D341Med (cell line): ENCODE results near the gene CLEC2L.
A peak's percentile ranks its signal among the peaks of the same experiment; 100 is the strongest.

Experiments used
- DNase-seq: peaks from one replicate; pipeline ENCODE4 v3.0.0; 2012; ENCODE audit warnings: low spot score

Gene CLEC2L

DNA sequence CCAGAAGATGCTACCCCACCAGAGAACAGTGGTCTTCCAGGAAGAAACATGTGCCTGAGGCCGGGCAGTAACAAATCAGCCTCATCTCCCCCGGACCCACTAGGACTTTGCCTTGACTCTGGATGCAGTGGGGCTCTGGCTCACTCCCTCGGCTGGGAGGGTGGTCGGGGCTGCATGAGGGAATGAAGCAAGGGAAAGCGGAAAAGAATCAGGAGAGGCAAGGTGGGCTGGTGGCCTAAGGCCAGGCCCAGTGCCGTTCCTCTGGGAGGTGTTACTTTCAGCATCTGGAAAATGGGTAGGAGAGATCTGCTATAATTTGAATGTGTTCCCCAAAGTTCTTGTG is 51.8 kb downstream of the CLEC2L start:
- no peak for DNase-seq

DNA sequence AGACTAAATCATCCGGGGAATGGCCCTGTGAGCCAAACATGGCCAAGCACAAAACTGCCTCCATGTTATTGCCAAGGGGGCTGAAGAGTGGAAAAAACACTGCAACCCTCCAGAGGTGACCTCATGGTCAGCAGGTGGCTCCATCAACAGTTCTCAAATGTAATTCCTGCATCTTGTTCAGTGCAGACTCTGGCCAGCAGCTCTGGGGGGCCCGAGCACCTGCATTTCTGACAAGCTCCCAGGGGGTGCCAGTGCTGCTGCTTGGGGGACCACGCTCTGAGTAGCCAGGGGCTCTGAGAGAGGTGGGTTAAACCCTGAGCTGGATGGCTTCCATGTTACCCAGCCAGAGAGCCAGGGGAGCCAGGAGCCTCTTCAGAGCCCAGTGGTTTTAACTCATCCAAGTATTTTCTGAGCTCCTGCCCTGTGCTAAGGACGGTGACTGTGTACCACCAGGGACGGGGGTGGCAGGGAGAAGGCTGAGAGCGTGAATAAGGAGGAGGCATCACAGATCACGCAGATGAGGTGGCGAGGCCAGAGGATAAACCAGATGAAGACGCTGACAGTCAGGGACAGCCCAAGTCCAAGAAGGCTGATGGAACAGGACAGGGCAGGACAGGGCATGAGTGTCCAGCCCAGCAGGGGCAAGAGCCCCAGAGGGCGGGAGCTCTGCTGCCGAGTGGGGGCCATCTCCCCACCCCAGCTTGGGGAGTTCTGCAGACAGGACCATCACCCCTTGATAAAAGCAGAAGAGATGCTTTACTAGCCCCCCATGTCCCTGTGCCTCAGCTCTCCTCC is 52.9 kb downstream of the CLEC2L start:
- peak; percentile 10 for DNase-seq

DNA sequence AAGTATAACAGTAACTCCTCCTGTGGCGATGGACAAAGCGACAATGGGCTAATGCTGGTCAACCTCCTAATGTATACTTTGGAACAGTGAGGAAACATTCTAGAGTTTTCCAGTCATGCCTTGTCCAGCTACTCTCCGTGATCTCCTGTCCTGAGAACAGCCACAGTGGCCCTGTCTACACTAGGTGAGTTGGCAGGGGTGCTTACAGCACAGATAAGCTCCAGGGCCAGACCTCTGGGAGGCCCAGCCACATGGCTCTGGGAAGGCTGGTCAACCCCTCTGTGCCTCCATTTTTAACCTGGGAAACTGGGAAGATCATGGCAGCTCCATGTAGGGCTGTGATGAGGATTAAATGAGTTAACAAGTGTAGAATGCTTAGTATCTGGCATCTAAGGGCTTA is 57.0 kb downstream of the CLEC2L start:
- peak; percentile 11 for DNase-seq

DNA sequence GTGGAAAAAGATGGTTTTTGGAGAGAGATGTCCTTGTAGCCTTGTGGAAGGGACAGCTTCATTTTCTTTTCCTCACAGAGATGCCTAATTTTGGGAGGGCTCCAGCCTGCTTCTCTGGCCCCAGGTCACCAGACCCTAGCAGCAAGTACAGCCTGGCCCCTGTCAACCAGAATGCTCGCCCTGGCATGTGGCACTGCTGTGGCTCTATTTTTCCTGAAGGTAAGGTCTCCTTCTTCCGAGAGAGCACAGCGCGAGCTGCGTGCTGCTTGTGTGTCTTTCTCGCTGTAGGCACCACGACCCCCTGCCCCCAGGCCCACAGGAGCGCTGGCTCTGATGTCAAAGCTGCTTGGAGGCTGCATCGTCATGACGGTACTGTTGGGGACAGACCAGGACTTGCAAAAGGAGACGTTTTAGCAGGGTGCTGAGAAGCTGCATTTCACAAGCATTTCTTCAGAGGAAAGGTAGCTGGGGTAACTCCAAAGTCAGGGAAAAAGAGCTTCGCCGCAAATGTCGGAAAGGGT is 58.7 kb downstream of the CLEC2L start:
- DNase-seq: peak; percentile 6

DNA sequence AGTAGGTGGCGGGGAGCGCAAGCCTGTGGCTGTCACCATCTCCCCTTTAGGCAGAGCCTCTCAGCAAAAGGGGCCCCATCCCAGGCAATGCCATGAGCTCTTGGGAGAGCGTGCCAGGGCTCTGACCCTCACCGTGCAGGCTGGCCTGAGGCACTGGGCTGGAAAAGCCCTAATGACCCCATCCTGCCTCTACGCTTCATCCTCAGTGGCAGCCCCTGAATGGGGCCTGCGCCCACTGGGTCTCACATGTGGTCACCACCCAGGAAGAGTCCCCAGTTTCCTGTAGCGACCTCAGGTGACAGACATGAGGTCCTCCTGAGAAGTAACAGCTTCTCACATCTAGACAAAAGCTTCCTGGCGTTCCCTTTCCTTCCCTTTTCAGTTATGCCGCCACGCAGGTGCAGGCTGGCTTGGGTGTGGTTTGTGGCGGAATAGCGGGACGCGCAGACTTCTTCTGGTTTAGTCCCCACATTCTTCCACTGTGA is 59.2 kb downstream of the CLEC2L start:
- DNase-seq: peak; percentile 14

DNA sequence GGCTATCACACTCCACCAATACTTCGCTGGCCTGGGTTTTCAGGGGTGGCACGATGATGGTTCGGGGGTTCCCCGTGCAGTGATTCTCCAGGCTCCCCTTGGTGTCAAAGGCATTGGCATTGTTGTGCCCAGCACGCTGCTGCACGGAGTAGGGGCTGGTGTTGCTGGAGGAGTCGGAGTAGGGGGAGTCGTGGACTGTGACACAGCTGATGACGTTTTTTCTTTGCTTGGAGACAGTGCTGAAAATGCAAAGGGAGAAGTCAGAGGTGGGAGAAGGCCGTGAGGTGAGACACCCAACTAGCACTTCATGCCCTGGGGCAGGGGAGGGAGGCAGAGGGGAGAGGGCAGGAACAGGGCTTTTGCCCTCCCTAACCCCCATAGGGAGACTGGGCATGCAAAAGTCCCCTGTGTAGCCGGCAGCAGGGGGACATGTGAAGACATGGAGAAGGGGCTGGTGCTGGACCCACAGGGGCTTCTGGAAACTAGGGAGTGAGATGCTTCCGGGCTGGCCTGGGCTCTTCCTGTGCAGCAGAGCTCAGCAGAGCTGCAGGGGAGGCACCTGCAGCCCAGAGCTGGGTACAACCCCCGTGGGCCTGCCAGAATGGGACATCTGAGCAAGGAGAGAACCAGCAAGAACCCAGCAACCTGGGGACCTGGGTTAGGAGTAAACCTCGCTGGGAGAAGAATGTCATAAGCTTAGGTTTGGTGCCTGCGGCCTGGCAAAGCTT is 60.5 kb downstream of the CLEC2L start:
- DNase-seq: peak; percentile 15

DNA sequence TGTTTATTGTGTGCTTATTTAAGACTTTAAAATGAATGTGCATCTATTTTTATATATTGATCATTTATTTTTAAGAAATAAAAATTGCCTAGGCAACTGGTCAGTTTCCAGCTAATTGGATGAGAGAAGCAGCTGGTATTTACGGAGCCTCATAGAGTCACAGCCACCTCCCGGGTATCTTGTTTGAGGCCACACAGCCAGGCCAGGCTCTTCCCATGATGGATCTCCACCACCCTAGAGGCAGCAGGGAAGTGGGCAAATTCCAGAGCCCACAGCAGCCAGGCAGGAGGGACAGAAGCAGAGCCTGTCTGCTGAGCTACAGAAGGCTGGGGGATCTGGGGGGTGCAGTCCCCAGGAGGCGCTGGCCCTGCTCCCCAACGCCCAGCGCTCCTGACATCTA is 61.6 kb downstream of the CLEC2L start:
- no peak for DNase-seq

DNA sequence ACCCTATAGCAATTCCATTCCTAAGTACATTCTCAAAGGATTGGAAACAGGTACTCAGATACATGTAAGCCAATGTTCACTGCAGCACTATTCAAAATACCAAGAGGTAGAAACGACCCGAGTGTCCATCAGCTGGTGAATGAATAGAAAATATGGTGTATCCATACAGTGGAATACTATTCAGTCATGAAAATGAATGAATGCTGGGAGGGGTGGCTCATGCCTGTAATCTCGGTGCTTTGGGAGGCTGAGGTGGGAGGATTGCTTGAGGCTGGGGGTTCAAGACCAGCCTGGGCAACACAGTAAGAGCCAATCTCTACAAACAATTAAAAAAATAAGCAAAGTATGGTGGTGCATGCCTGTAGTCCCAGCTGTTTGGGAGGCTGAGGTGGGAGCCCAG is 62.8 kb downstream of the CLEC2L start:
- no peak for DNase-seq

DNA sequence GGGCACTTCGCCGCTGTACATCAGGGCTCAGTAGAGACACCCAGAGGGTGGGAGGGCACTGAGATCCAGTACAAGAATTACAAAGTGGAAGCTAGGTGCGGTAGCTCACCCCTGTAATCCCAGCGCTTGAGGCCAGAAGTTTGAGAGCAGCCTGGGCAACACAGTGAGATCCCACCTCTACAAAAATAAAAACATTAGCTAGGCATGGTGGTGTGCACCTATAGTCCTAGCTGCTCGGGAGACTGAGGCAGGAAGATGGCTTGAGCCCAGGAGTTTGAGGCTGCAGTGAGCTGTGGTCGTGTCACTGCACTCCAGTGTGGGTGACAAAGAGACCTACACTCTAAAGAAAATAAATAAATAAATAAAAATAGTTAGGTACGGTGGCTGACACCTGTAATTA is 64.0 kb downstream of the CLEC2L start:
- no peak for DNase-seq

DNA sequence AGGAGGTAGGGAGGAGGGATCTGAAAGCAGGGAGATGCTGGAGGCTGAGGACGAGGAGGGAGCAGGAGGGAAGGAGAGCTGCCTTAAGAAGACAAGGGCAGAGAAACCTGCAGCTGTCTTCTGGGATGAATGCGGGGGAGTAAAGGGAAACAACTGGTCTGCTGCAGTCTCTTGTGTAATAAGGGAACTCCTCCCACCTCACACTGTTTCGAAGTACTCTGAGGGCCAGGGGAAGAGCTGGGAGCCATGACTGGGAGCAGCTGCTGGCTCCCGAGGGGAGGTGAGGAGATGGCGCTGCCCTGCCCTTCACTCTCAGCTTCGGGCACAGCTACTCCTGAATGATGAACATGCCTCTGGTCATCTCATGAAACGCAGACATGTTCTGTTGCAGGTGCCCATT is 65.1 kb downstream of the CLEC2L start:
- no peak for DNase-seq

DNA sequence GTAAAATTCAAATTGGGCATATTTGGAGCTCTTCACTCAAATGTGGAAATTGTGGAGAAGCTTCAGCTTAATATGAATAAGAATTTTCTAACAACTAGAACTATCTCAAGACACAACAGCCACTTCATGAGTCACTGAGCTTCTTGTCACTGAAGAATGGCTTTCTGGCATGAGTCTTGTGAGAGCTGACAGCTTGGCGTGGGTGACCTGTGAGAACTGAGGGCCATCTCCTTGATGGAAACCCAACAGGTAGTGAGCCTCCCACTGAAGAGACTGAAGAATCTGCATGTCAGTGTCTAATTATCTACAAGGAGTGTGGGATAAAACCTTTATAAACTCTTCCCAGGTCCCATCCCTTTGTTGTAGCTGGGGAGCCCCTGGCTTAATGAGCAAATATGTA is 66.0 kb downstream of the CLEC2L start:
- no peak for DNase-seq

DNA sequence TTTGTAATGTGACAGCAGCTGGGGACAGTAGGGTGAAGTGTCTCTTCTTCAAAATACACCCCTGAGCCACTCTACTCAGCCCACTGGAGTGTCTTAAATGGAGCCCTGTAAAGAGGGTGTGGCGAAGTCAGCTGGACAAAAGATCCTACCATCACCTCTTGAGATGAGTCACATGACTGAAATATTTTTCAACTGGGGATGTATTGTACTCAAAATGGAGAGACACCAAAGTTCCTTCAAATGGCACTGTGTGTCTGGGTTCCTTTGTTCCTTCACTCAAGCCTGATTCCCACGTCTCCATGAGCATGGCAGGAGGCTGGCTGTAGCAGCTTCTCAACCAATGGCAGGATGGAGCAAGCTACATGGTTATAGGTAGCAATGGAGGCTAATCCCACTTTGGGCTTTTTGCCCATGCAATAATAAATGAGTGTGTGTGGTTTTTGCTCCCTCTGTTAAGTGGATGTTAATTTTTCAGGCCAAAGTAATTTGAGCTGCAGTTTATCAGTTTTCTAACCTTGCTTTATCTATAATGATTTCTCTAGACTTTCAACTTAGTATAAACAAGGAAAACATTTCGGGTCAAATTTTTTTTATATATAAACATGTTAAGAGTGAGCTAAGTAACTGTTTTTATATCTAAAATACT is 68.2 kb downstream of the CLEC2L start:
- DNase-seq: no peak

DNA sequence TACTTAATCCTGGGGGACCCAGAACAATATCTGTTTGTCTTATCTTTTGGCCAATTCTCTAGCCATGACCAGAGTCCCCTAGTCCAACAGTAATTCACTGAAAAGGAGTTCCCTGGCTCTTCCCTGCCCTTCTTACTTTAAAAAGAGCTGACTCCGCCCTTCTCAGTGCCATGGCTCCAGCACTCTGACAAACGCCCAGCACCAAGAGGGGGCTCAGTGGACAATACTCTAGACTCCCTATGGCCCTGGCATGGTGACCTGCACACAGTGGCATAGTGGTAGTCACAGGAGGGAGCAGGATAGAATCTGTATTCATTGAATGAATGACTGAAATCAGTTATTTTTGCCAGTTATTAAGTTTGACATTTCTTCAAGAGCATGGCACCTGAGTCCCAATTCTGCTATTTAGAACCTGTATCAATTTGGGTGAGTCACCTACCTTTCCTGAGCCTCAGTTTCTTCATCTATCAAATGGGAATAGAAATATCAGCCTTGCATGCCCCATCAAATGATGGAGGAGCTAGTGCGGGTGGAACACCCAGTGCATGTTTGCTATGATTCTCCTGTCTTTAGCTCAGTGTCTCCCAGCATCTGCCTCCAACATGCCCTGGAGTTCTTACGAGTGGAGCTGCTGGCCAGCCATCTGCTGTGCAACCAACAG is 69.4 kb downstream of the CLEC2L start:
- no peak for DNase-seq

DNA sequence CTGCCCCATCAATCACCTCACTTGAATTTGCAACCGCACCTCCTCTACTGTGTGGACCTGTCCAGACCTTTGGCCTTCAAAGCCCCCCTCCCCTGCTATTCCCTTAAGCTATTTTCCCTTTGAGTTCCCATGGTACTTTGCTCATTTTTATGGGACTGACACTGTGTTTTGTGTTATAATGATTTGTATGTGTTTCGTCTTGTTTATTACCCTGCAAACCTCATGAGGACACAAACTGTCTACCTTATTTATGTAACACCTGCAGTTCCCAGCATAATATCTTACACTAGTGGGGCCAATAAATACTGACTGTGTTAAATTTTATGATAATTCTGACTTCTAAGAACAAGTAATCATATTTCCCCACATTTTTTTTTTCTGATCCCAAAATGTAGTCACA is 70.6 kb downstream of the CLEC2L start:
- no peak for DNase-seq
